Measurements from ENCODE around the gene APBA2. TPM values are rescaled to one million over a fixed set of nuclear protein-coding genes. Genes with fewer than 3 reads are reported as not detected.

Gene APBA2
- total RNA-seq, 1 donor from 2014 or later = 26.4 TPM

DNA sequence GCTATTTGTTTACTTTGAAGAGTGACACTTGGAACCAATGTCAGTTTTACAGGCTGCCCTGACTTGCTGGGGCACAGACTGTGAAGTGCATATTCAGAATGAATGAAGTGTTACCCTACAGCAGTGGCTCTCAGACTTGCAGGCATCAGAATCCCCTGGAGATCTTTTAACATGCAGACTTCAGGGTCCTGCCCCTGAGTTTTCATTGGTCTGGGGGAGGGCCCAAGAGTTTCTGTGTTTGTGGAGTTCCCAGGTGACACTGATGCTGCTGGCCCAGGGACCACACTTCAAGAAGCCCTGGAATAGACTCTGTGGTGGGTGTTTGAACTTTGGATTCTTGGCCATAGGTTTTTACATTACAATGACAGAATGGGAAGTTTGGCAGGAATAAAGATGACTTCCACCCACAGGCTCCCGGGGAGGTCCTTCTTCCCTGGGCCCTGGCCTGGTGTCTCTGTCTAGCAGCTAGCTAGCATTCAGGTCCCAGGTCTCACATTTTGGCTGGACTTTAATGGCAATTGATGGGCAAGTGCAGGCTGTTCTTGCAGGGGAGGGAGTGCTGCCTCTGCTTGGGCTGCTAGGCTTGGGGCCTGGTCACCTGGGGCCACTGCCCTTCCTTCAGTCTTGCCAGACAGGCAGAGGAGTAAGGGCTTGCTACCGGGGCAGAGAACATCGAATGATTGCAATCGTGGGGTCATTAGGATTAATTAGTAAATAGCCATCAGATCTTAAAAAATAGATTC, 149.0 kb downstream of the APBA2 start:
- DNase-seq (ENCODE audit: low spot score) = no peak
- Mint-ChIP-seq H3K9me3 (ENCODE audit: low read depth) (no peaks in the 10 kb centered on the region), H3K36me3 (ENCODE audit: low read depth) (no peaks in the 10 kb centered on the region), H3K27me3 (ENCODE audit: low read depth) (no peaks in the 10 kb centered on the region), H3K4me1 (ENCODE audit: low read depth) (peaks cover 15% of the 10 kb centered on the region), H3K27ac (ENCODE audit: unreplicated experiment) (no peak overlapping the region), H3K4me3 (ENCODE audit: unreplicated experiment) (no peak overlapping the region)
- no peak for TF ChIP-seq CTCF (IDR thresholded peaks at IDR 0.05)

DNA sequence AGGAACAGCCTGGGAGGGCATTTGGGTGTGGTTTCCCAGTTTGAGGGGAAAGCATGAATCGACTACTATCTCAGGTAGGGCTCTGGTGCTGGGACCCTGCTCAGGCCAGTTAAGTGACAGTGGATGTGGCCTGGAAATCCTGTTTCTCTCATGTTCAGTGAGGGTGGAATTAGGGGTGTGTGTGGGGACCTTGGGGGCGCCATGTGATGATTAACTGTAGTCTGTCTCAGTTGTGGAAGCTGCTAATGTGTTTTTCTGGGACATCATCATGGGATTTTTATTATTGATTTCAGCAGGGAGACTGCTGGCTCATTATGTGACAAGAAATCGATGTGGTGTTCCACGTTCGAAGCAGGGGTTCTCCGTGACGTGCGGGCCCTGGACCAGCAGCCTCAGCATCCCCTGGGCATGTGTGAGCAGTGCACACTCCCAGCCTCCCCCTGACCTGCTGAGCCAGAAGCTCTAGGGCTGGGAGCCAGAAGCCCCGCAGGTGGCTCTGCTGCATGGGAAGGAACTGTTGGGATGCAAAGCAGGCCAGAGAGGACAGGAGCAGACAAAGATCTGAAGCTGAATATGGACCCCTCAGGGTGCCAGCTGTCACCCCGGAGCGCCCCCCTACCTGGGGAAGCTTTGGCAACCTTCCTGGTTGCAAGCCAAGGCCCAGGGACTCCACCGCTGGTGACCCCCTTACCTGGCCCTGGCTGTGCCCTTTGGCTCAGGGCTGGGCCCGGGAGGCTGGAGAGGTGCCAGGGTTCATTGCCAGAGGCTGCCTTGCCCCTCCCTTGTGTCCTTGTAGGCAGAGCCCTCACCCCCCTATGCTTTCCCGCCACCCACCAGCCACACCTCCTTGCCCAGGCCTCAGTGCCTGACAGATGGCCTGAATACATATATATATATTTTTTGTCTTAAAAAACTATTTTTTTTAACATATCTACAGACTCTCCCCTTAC, 149.8 kb downstream of the APBA2 start:
- H3K36me3 Mint-ChIP-seq (ENCODE audit: low read depth) = no peaks in the 10 kb centered on the region
- peaks cover 24% of the 10 kb centered on the region for H3K4me1 Mint-ChIP-seq (ENCODE audit: low read depth)
- H3K4me3 Mint-ChIP-seq (ENCODE audit: unreplicated experiment) = no peak overlapping the region
- TF ChIP-seq CTCF (IDR thresholded peaks at IDR 0.05) = no peak
- no peak overlapping the region for H3K27ac Mint-ChIP-seq (ENCODE audit: unreplicated experiment)
- no peaks in the 10 kb centered on the region for H3K9me3 Mint-ChIP-seq (ENCODE audit: low read depth)
- DNase-seq (ENCODE audit: low spot score) = no peak
- H3K27me3 Mint-ChIP-seq (ENCODE audit: low read depth) = no peaks in the 10 kb centered on the region

DNA sequence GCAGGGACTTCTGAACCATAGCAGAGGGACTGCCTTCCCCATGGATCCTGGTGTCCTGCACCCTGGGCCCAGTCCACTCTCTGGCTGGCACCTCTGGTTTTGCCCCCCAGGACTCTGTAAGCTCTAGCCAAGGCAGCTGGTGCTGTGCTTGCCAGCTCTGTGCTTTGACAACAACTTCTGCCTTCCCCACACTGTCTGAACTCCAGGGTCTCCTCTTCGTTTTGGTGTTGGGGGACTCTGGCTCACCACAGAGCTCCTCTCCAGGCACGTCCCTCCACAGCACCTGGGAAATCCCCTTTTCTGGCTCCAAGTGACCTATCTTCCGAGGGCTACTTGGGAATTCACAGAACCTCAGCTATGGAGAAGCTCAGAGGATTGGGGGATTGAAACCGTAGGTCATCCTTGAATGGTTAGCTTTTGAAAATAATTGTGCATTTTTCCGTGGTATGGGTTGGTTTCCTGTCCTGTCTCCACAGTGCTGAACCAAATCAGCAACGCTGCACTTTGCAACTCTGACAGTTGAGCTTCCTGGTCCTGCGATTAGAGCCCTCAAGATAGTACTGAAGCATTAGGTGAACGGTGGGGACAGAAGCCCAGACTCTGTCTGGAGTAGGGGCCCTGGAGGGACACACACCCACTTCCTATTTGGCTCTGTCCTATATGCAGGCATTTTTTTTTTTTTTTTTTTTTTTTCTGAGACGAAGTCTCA, 152.4 kb downstream of the APBA2 start:
- no peak overlapping the region for H3K27ac Mint-ChIP-seq (ENCODE audit: unreplicated experiment)
- no peak overlapping the region for H3K4me3 Mint-ChIP-seq (ENCODE audit: unreplicated experiment)
- H3K9me3 Mint-ChIP-seq (ENCODE audit: low read depth) = no peaks in the 10 kb centered on the region
- DNase-seq (ENCODE audit: low spot score) = no peak
- H3K4me1 Mint-ChIP-seq (ENCODE audit: low read depth) = peaks cover 42% of the 10 kb centered on the region
- H3K36me3 Mint-ChIP-seq (ENCODE audit: low read depth) = no peaks in the 10 kb centered on the region
- no peaks in the 10 kb centered on the region for H3K27me3 Mint-ChIP-seq (ENCODE audit: low read depth)
- TF ChIP-seq CTCF (IDR thresholded peaks at IDR 0.05) = no peak

DNA sequence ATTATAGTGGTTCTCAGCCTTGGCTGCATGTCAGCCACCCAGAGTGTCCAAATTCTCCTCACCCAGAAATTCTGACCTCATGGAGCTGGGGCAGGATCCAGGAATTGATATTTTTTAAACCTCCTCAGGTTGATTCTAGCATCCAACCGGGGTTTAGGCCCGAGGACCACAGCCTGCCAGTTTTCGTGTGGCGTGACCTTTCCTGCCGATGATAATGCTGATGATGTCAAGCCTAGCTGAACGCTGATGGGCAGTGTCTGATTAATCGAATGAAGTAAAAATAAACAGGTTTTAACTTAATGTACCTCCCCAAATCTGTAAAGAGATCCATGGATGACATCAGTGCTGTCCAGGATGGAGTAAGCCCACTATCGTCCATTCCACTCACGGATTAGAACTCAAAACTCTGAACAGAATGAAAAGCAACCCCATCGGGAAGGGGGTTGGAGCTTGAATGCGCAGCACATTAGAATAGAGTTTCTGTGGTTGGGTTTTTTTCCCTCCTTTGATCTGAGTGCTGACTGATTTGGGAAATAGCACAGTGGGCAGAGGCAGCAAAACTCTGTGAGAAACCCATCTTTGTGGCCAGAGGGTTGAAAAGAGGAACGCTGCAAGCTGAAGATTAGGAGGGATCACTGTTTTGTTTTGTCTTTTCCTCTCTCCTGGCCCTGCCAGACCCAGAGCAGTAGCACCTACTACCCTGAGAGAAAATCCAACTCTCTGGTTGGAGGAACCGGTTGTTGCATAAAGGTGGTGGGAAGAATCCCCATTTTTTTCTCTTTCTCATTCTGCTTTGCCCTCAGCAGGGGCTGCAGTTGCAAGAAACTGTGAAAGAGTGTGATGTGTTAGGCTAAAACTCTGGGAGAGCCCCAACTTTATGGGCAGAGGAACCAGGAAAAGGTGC, 153.9 kb downstream of the APBA2 start:
- H3K4me3 Mint-ChIP-seq (ENCODE audit: unreplicated experiment) = no peak overlapping the region
- H3K9me3 Mint-ChIP-seq (ENCODE audit: low read depth) = no peaks in the 10 kb centered on the region
- peaks cover 54% of the 10 kb centered on the region for H3K4me1 Mint-ChIP-seq (ENCODE audit: low read depth)
- H3K27ac Mint-ChIP-seq (ENCODE audit: unreplicated experiment) = no peak overlapping the region
- no peaks in the 10 kb centered on the region for H3K27me3 Mint-ChIP-seq (ENCODE audit: low read depth)
- no peak for DNase-seq (ENCODE audit: low spot score)
- no peak for TF ChIP-seq CTCF (IDR thresholded peaks at IDR 0.05)
- no peaks in the 10 kb centered on the region for H3K36me3 Mint-ChIP-seq (ENCODE audit: low read depth)

Measured in chondrocyte (in vitro differentiated cells).